GM19397 (cell line): Measurements from ENCODE around the gene NEO1.

Source experiments
- ATAC-seq: cut with Tn5 transposase; IDR thresholded peaks from one replicate; pipeline ENCODE4 v1.9.1; 2021; ENCODE audit warnings: mild to moderate bottlenecking, moderate library complexity; ENCODE audit not compliant: unreplicated experiment

NEO1 gene

GRCh38 chr15:73069109-73069508 lies 16.8 kb downstream of the NEO1 start:
- no peak for ATAC-seq

GRCh38 chr15:73072894-73073293 lies 20.6 kb downstream of the NEO1 start:
- no peak for ATAC-seq

- no peak for ATAC-seq
Measured at GRCh38 chr15:73074241-73074640, 22.0 kb downstream of the NEO1 start.

GRCh38 chr15:73075160-73075859 lies 23.0 kb downstream of the NEO1 start:
- ATAC-seq = no peak

GRCh38 chr15:73078291-73078690 lies 26.0 kb downstream of the NEO1 start:
- no peak for ATAC-seq

GRCh38 chr15:73078722-73079121 lies 26.5 kb downstream of the NEO1 start:
- no peak for ATAC-seq

- ATAC-seq = no peak
Measured at GRCh38 chr15:73079565-73079964, 27.3 kb downstream of the NEO1 start.

GRCh38 chr15:73081321-73081958 lies 29.2 kb downstream of the NEO1 start:
- no peak for ATAC-seq

- ATAC-seq = no peak
Measured at GRCh38 chr15:73082812-73083211, 30.5 kb downstream of the NEO1 start.

- ATAC-seq = no peak
Measured at GRCh38 chr15:73087098-73087497, 34.8 kb downstream of the NEO1 start.

- no peak for ATAC-seq
Measured at GRCh38 chr15:73105064-73105463, 52.8 kb downstream of the NEO1 start.

- no peak for ATAC-seq
Measured at GRCh38 chr15:73108676-73109075, 56.4 kb downstream of the NEO1 start.

- ATAC-seq = no peak
Measured at GRCh38 chr15:73109765-73110164, 57.5 kb downstream of the NEO1 start.

GRCh38 chr15:73110201-73110600 lies 57.9 kb downstream of the NEO1 start:
- no peak for ATAC-seq

GRCh38 chr15:73114064-73114463 lies 61.8 kb downstream of the NEO1 start:
- ATAC-seq = no peak

GRCh38 chr15:73116164-73116563 lies 63.9 kb downstream of the NEO1 start:
- ATAC-seq = no peak

GRCh38 chr15:73118055-73118454 lies 65.8 kb downstream of the NEO1 start:
- no peak for ATAC-seq

- no peak for ATAC-seq
Measured at GRCh38 chr15:73119478-73119877, 67.2 kb downstream of the NEO1 start.

GRCh38 chr15:73120269-73120668 lies 68.0 kb downstream of the NEO1 start:
- ATAC-seq = no peak

GRCh38 chr15:73125219-73125618 lies 73.0 kb downstream of the NEO1 start:
- no peak for ATAC-seq

GRCh38 chr15:73127302-73127936 lies 75.2 kb downstream of the NEO1 start:
- ATAC-seq = no peak

GRCh38 chr15:73130830-73131229 lies 78.6 kb downstream of the NEO1 start:
- ATAC-seq = no peak
